Measurements from ENCODE around the gene MIPEP. TPM values are rescaled to one million over a fixed set of nuclear protein-coding genes. Genes with fewer than 3 reads are reported as not detected.

The MIPEP gene
- total RNA-seq, 2 experiments from 2014 or later: 3.9 to 4.8 TPM

- H3K36me3 ChIP-seq (ENCODE audit: insufficient read depth, low read length): peaks cover 7% of the 10 kb centered on the region
- ATAC-seq (ENCODE audit: poor library complexity) (no peak), DNase-seq (no peak)
- H3K4me3 ChIP-seq (ENCODE audit: low read length): no peak overlapping the region
- no peak for TF ChIP-seq CTCF (IDR thresholded peaks at IDR 0.05)
- H3K27ac Mint-ChIP-seq: no peak overlapping the region
- peaks cover 13% of the 10 kb centered on the region for H3K36me3 Mint-ChIP-seq (ENCODE audit: low read depth)
- H3K9me3 Mint-ChIP-seq: no peaks in the 10 kb centered on the region
- H3K4me1 ChIP-seq (ENCODE audit: insufficient read depth, low read length): no peaks in the 10 kb centered on the region
- no peak overlapping the region for H3K4me3 Mint-ChIP-seq
- H3K27me3 ChIP-seq (ENCODE audit: control insufficient read depth in 1 of 2, insufficient read depth in 2 of 2, low read length in 2 of 2): no peaks in the 10 kb centered on the region
- ChIA-PET CTCF (no interaction called here), POLR2A (no interaction called here)
- peaks cover 2% of the 10 kb centered on the region for H3K4me1 Mint-ChIP-seq (ENCODE audit: low read depth)
- intact Hi-C loops (cut with DNase I, micrococcal nuclease): no loop called here
- no peak overlapping the region for H3K27ac ChIP-seq (ENCODE audit: low read depth in 1 of 2, low read length in 2 of 2)
- H3K27me3 Mint-ChIP-seq: no peaks in the 10 kb centered on the region
- no peaks in the 10 kb centered on the region for H3K9me3 ChIP-seq (ENCODE audit: control insufficient read depth in 1 of 2, insufficient read depth in 1 of 2, low read length in 2 of 2)
These were observed 164.8 kb downstream of the MIPEP start for GRCh38 chr13:23724196-23724970.

- H3K4me1 ChIP-seq (ENCODE audit: insufficient read depth, low read length): no peaks in the 10 kb centered on the region
- intact Hi-C loops (cut with DNase I, micrococcal nuclease): no loop called here
- DNase-seq: no peak
- H3K27ac ChIP-seq (ENCODE audit: low read depth in 1 of 2, low read length in 2 of 2): no peak overlapping the region
- Mint-ChIP-seq H3K27ac (no peak overlapping the region), H3K36me3 (ENCODE audit: low read depth) (peaks cover 5% of the 10 kb centered on the region), H3K9me3 (no peaks in the 10 kb centered on the region), H3K27me3 (no peaks in the 10 kb centered on the region), H3K4me1 (ENCODE audit: low read depth) (peaks cover 11% of the 10 kb centered on the region), H3K4me3 (no peak overlapping the region)
- no peaks in the 10 kb centered on the region for H3K9me3 ChIP-seq (ENCODE audit: control insufficient read depth in 1 of 2, insufficient read depth in 1 of 2, low read length in 2 of 2)
- POLR2A ChIA-PET: no interaction called here
- no peaks in the 10 kb centered on the region for H3K36me3 ChIP-seq (ENCODE audit: insufficient read depth, low read length)
- H3K4me3 ChIP-seq (ENCODE audit: low read length): no peak overlapping the region
- no peak for TF ChIP-seq CTCF (IDR thresholded peaks at IDR 0.05)
- ATAC-seq (ENCODE audit: poor library complexity): no peak
- CTCF ChIA-PET: no interaction called here
- no peaks in the 10 kb centered on the region for H3K27me3 ChIP-seq (ENCODE audit: control insufficient read depth in 1 of 2, insufficient read depth in 2 of 2, low read length in 2 of 2)
These were observed 165.7 kb downstream of the MIPEP start for GRCh38 chr13:23723471-23723870.

- ChIA-PET CTCF (no interaction called here), POLR2A (no interaction called here)
- no peak overlapping the region for H3K4me3 ChIP-seq (ENCODE audit: low read length)
- H3K27ac ChIP-seq (ENCODE audit: low read depth in 1 of 2, low read length in 2 of 2): no peak overlapping the region
- no peaks in the 10 kb centered on the region for H3K36me3 ChIP-seq (ENCODE audit: insufficient read depth, low read length)
- H3K27me3 ChIP-seq (ENCODE audit: control insufficient read depth in 1 of 2, insufficient read depth in 2 of 2, low read length in 2 of 2): no peaks in the 10 kb centered on the region
- Mint-ChIP-seq H3K9me3 (no peaks in the 10 kb centered on the region), H3K27me3 (no peaks in the 10 kb centered on the region), H3K36me3 (ENCODE audit: low read depth) (peaks cover 4% of the 10 kb centered on the region), H3K4me1 (ENCODE audit: low read depth) (peaks cover 17% of the 10 kb centered on the region), H3K4me3 (no peak overlapping the region), H3K27ac (no peak overlapping the region)
- ATAC-seq (ENCODE audit: poor library complexity): no peak
- H3K4me1 ChIP-seq (ENCODE audit: insufficient read depth, low read length): no peaks in the 10 kb centered on the region
- no peaks in the 10 kb centered on the region for H3K9me3 ChIP-seq (ENCODE audit: control insufficient read depth in 1 of 2, insufficient read depth in 1 of 2, low read length in 2 of 2)
- no peak for DNase-seq
- no peak for TF ChIP-seq CTCF (IDR thresholded peaks at IDR 0.05)
- intact Hi-C loops (cut with DNase I, micrococcal nuclease): no loop called here
These were observed 166.3 kb downstream of the MIPEP start for GRCh38 chr13:23722726-23723453.
